DOHH2 (cell line): ENCODE data around the gene ITPR2.

ENCODE experiments used
- CTCF ChIP-seq: fragments of 200-600 bp; sonication (generic); IDR thresholded peaks from one replicate; pipeline ENCODE4 v1.5.1; 2014; ENCODE audit warnings: antibody characterized with exemption, mild to moderate bottlenecking, low read depth, low read length; ENCODE audit not compliant: poor library complexity, severe bottlenecking
- EZH2phosphoT487 ChIP-seq: fragments of 200-600 bp; sonication (generic); IDR thresholded peaks from 2 replicates; pipeline ENCODE4 v1.6.1; 2017; ENCODE audit warnings: borderline replicate concordance, mild to moderate bottlenecking, antibody characterized with exemption, low read length, moderate library complexity, mixed read lengths

GRCh38 chr12:26557326-26557725 lies 275.7 kb downstream of the ITPR2 start:
- TF ChIP-seq EZH2phosphoT487: no peak
- TF ChIP-seq CTCF: no peak
